Measurements from ENCODE around the gene SLC47A2.

- TF ChIP-seq CTCF (IDR thresholded peaks at IDR 0.05) = no peak
- TF ChIP-seq POLR2A (IDR thresholded peaks at IDR 0.05) = no peak
- TF ChIP-seq EP300 (IDR thresholded peaks at IDR 0.05) = no peak
These were observed 53.3 kb downstream of the SLC47A2 start for GRCh38 chr17:19663097-19663496.
